Motor neuron (in vitro differentiated cells): Measurements from ENCODE around the gene RSAD2. TPM values are rescaled to one million over a fixed set of nuclear protein-coding genes. Genes with fewer than 3 reads are reported as not detected.

Experiments used
- ATAC-seq, 8 experiments: fragments of 200-7000 bp; cut with Tn5 transposase; replicated peaks in 6 of 8; 2 replicates each; pipeline ENCODE4 v1.8.0; 2021; ENCODE audit warnings: mild to moderate bottlenecking in 8 of 8, moderate library complexity in 8 of 8
- H3K27ac ChIP-seq, 2 donors: fragments of 250-450 bp; sonication (Bioruptor Pico); 2 replicates each; pipeline ENCODE4 v1.9.0; 2021; ENCODE audit warnings: antibody characterized with exemption in 2 of 2, mild to moderate bottlenecking in 2 of 2, moderate library complexity in 1 of 2
- H3K4me1 ChIP-seq, 2 donors: fragments of 250-450 bp; sonication (Bioruptor Pico); replicated peaks in 1 of 2; 2 replicates each; pipeline ENCODE4 v1.6.1; 2021; ENCODE audit warnings: antibody characterized with exemption in 2 of 2, mild to moderate bottlenecking in 2 of 2, moderate library complexity in 1 of 2
- H3K4me3 ChIP-seq, 5 donors: fragments of 250-450 bp; sonication (Bioruptor Pico); 2 replicates each; pipeline ENCODE4 v1.9.0; 2021; ENCODE audit warnings: antibody characterized with exemption in 5 of 5, mild to moderate bottlenecking in 5 of 5, moderate library complexity in 4 of 5
- whole genome bisulfite sequencing, 10 experiments: fragments of 450-650 bp; shearing (Covaris generic); methylation state at CpG; one replicate each; pipeline ENCODE4 v1.0.0; 2022; 5-methylcytosine and 5-hydroxymethylcytosine counted together
- in situ Hi-C, 9 experiments: fragments of 400-800 bp; cut with MboI; loops; one replicate each; pipeline ENCODE4 v1.15.0; 2021; ENCODE audit warnings: low sequenced_read_pairs in 9 of 9, low pct_unique_long_range_greater_than_20kb in 2 of 9; ENCODE audit not compliant: unreplicated experiment in 9 of 9
- total RNA-seq, 8 experiments: library from RNA; unstranded; fragments of 300-600 nt; gene quantifications; 2 replicates each; pipeline versions ENCODE4 v1.2.3 to v1.2.4, GENCODE V29; 2022

RSAD2 gene
- total RNA-seq, 8 experiments from 2014 or later, result 0.27 to 10.2 (median 1.1) TPM

- H3K4me1 ChIP-seq, result peaks cover 9% of the 10 kb centered on the region in 2 donors
- no peak for ATAC-seq
- WGBS, 10 experiments, result 73 to 95% (median 84%) methylated on average over 3 to 7 of the region's 7 CpGs
- in situ Hi-C loops, result no loop called here
- no peak overlapping the region for H3K4me3 ChIP-seq
- H3K27ac ChIP-seq, result no peak overlapping the region
Observed at GRCh38 chr2:6866982-6867381, 10.6 kb upstream of the RSAD2 start.

- ATAC-seq, result no peak
- H3K4me3 ChIP-seq, result no peak overlapping the region
- 0 to 100% (median 83%) methylated on average over 1 to 2 of the region's 2 CpGs; no CpG with 5 or more reads in 1 of the 10 experiments for WGBS, 10 experiments
- in situ Hi-C loops, result no loop called here
- H3K27ac ChIP-seq, result no peak overlapping the region
- H3K4me1 ChIP-seq, result no peaks in the 10 kb centered on the region
Observed at GRCh38 chr2:6872394-6872793, 5.2 kb upstream of the RSAD2 start.

- no peak for ATAC-seq
- WGBS, 10 experiments, result 45 to 100% (median 73%) methylated on average over 2 to 3 of the region's 3 CpGs; no CpG with 5 or more reads in 4 of the 10 experiments
- H3K4me3 ChIP-seq, result no peak overlapping the region
- no peaks in the 10 kb centered on the region for H3K4me1 ChIP-seq
- H3K27ac ChIP-seq, result no peak overlapping the region
- in situ Hi-C loops, result no loop called here
Observed at GRCh38 chr2:6874032-6874431, 3.5 kb upstream of the RSAD2 start.

DNA sequence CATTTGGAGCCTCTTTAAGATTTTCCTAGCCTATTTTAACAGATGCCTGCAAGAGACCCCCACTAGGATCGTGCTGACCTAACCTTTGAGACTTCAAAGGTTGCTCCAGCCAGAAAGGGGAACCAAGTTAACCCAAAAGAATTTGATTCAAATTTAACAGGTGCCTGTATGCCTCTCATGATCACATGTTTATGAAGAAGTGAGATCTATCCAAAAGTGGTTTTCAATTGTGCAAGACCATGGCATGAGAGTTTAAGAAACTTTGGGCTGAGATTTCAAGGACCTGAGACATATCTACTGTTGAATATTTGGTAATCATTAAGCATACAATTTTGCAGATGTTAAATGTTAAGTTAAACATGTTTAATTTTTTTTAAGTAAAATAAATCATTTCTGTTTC lies 1.3 kb upstream of the RSAD2 start:
- no peak for ATAC-seq
- in situ Hi-C loops, result no loop called here
- Histone ChIP-seq H3K4me1 (no peaks in the 10 kb centered on the region), H3K4me3 (no peak overlapping the region), H3K27ac (no peak overlapping the region)
- 0 to 83% (median 60%) methylated on average over 1 of the region's 1 CpG; no CpG with 5 or more reads in 4 of the 10 experiments for WGBS, 10 experiments

DNA sequence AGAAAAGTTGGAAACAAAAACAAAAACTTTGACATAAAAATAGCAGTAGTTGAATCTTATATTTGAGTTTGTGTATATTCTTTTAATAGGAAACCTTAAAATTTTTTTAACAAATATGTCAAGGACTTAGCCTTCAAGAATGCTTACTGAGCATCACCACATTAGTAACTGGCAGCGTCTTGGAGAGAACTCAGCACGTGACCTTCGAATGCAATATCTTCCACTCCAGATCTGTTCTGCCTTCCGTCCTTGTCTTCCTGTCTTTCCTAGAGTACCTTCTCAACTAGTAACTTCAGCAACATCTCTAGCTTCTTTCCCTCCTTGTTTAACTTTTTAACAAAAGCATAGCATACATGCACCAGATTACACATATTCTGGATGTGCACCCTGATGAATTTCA lies 972 bp downstream of the RSAD2 start:
- 49 to 100% (median 91%) methylated on average over 1 to 4 of the region's 4 CpGs for WGBS, 10 experiments
- in situ Hi-C loops, result no loop called here
- H3K27ac ChIP-seq, result no peak overlapping the region
- H3K4me3 ChIP-seq, result no peak overlapping the region
- no peak for ATAC-seq
- no peaks in the 10 kb centered on the region for H3K4me1 ChIP-seq

GRCh38 chr2:6879011-6879410 lies 1.4 kb downstream of the RSAD2 start:
- no peaks in the 10 kb centered on the region for H3K4me1 ChIP-seq
- in situ Hi-C loops, result no loop called here
- ATAC-seq, result no peak
- H3K27ac ChIP-seq, result no peak overlapping the region
- WGBS, 10 experiments, result 0 to 100% (median 77%) methylated on average over 1 to 2 of the region's 2 CpGs; no CpG with 5 or more reads in 1 of the 10 experiments
- no peak overlapping the region for H3K4me3 ChIP-seq

- Histone ChIP-seq H3K4me3 (no peak overlapping the region), H3K4me1 (no peaks in the 10 kb centered on the region), H3K27ac (no peak overlapping the region)
- in situ Hi-C loops, result no loop called here
- 13 to 100% (median 48%) methylated on average over 1 to 2 of the region's 2 CpGs; no CpG with 5 or more reads in 2 of the 10 experiments for WGBS, 10 experiments
- ATAC-seq, result no peak
Observed at GRCh38 chr2:6880200-6880733, 2.7 kb downstream of the RSAD2 start.

GRCh38 chr2:6881046-6881445 lies 3.5 kb downstream of the RSAD2 start:
- Histone ChIP-seq H3K4me3 (no peak overlapping the region), H3K27ac (no peak overlapping the region), H3K4me1 (no peaks in the 10 kb centered on the region)
- no peak for ATAC-seq
- 40 to 86% (median 60%) methylated on average over 1 of the region's 1 CpG; no CpG with 5 or more reads in 5 of the 10 experiments for whole genome bisulfite sequencing, 10 experiments
- in situ Hi-C loops, result no loop called here

DNA sequence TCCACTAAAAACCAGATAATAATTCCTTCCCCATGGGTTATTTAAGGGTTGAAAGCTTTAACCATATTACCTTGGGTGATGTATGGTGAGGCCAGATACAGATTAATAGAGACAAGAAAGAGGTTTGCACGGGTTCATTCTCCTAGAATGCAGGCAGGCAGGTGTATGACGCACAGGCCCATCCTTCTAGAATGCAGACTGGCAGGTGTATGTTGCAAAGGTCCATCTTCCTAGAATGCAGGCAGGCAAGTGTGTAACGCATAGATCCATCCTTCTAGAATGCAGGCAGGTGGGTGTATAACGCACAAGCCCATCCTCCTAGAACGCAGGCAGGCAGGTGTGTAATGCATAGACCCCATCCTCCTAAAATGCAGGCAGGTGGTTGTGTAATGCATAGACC lies 3.9 kb downstream of the RSAD2 start:
- 17 to 100% (median 82%) methylated on average over 1 to 4 of the region's 5 CpGs; no CpG with 5 or more reads in 2 of the 10 experiments for WGBS, 10 experiments
- Histone ChIP-seq H3K4me3 (no peak overlapping the region), H3K27ac (no peak overlapping the region), H3K4me1 (no peaks in the 10 kb centered on the region)
- no peak for ATAC-seq
- in situ Hi-C loops, result no loop called here

GRCh38 chr2:6883448-6884122 lies 6.0 kb downstream of the RSAD2 start:
- in situ Hi-C loops, result no loop called here
- no peaks in the 10 kb centered on the region for H3K4me1 ChIP-seq
- 0 to 91% (median 71%) methylated on average over 1 to 7 of the region's 7 CpGs; no CpG with 5 or more reads in 1 of the 10 experiments for WGBS, 10 experiments
- H3K27ac ChIP-seq, result no peak overlapping the region
- H3K4me3 ChIP-seq, result no peak overlapping the region
- no peak for ATAC-seq

DNA sequence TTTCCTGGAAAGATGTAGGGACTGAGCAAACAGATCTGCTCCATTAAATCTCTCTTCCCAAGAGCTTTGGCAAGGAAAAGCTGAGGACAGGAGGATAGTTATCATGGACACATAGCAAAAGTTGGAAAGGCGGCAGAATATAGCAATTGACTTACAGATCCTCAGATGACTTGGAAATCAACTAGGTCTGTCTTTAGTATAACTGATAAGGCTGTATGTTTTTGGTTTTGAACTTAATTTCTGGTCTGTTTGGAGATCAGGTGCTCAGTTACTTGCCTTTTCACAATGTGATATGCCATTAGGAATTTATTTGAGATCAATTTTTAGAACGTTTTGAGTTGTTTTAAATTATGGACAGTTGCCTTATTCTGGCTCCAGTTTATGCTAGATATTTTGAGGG lies 8.0 kb downstream of the RSAD2 start:
- 0 to 82% (median 31%) methylated on average over 1 to 2 of the region's 2 CpGs; no CpG with 5 or more reads in 2 of the 10 experiments for WGBS, 10 experiments
- no peak overlapping the region for H3K4me3 ChIP-seq
- no peak overlapping the region for H3K27ac ChIP-seq
- no peak for ATAC-seq
- H3K4me1 ChIP-seq, result no peaks in the 10 kb centered on the region
- in situ Hi-C loops, result no loop called here

- Histone ChIP-seq H3K4me1 (no peaks in the 10 kb centered on the region), H3K27ac (no peak overlapping the region), H3K4me3 (no peak overlapping the region)
- no peak for ATAC-seq
- in situ Hi-C loops, result no loop called here
- 56 to 92% (median 76%) methylated on average over 1 to 3 of the region's 3 CpGs; no CpG with 5 or more reads in 2 of the 10 experiments for WGBS, 10 experiments
Observed at GRCh38 chr2:6885968-6886367, 8.4 kb downstream of the RSAD2 start.

DNA sequence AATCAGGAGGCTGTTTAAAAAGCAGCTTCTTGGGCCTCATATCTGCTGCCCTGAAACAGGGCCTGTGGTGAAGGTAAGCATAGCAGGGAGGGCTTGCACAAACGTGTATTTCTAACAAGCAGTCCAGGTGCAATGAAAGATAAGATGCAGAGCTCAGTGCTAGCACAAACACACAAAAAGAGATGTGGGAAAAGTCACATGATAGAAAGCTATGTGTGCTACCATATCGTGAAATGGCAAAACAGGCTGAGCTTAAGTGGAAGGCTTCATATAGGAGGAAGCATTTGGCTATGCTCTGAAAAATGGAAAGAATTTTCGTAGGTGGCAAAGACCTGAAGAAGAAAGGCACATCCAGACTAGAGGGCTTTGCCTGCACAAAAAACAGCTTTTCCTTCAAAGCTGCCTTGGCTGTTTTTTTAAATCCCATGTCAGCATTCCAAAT lies 10.2 kb downstream of the RSAD2 start:
- WGBS, 10 experiments, result 0 to 79% (median 48%) methylated on average over 1 to 3 of the region's 3 CpGs; no CpG with 5 or more reads in 2 of the 10 experiments

GRCh38 chr2:6888724-6889123 lies 11.1 kb downstream of the RSAD2 start:
- H3K4me1 ChIP-seq, result no peaks in the 10 kb centered on the region
- ATAC-seq, result no peak
- WGBS, 10 experiments, result 0 to 92% (median 82%) methylated on average over 1 to 4 of the region's 4 CpGs; no CpG with 5 or more reads in 4 of the 10 experiments
- in situ Hi-C loops, result no loop called here
- H3K27ac ChIP-seq, result no peak overlapping the region
- no peak overlapping the region for H3K4me3 ChIP-seq

More for the DNA sequence above, 10.2 kb downstream of the RSAD2 start:
- in situ Hi-C loops, result no loop called here
- no peaks in the 10 kb centered on the region for H3K4me1 ChIP-seq
- no peak overlapping the region for H3K27ac ChIP-seq
- no peak for ATAC-seq
- no peak overlapping the region for H3K4me3 ChIP-seq
